Prostate gland (tissue), 2 donors: ENCODE data around the gene ETFB.

Source experiments
- POLR2A ChIP-seq: fragments of 450-650 bp; IDR thresholded peaks from one replicate; pipeline ENCODE4 v1.6.1; 2016; ENCODE audit warnings: antibody characterized with exemption, mild to moderate bottlenecking
- POLR2AphosphoS5 ChIP-seq: sonication (generic); formaldehyde crosslinking; IDR thresholded peaks from one replicate; pipeline ENCODE4 v1.6.1; 2017; ENCODE audit warnings: antibody characterized with exemption
- TF ChIP-seq, protein P1 (sequence below), 4 experiments: fragments of 200-600 bp in 2 of 4; fragments of 450-650 bp in 2 of 4; sonication (generic) in 2 of 4; IDR thresholded peaks; 1 replicate in 3 of 4; 2 replicates in 1 of 4; pipeline ENCODE4 v1.5.1; 2016 to 2019; ENCODE audit warnings: antibody characterized with exemption in 4 of 4, mild to moderate bottlenecking in 2 of 4, moderate library complexity in 2 of 4

DNA sequence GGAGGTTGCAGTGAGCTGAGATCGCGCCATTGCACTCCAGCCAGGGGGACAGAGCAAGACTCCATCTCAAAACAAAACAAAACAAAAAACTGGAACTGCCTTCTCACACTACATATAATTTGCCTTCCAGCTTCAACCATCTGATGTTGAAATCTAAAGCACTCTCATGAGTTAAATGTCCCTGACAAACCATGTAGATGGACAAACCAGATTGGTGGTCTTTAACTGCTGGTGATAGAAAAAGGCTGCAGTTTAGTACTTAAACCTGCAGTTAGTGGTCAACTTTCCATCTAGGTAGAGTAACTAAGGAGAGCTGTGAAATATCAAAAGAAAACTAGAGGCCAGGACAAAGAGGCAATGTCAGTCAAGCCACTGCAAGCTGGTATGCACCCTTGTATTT lies 30.0 kb upstream of the ETFB start:
- TF ChIP-seq, protein P1, sequence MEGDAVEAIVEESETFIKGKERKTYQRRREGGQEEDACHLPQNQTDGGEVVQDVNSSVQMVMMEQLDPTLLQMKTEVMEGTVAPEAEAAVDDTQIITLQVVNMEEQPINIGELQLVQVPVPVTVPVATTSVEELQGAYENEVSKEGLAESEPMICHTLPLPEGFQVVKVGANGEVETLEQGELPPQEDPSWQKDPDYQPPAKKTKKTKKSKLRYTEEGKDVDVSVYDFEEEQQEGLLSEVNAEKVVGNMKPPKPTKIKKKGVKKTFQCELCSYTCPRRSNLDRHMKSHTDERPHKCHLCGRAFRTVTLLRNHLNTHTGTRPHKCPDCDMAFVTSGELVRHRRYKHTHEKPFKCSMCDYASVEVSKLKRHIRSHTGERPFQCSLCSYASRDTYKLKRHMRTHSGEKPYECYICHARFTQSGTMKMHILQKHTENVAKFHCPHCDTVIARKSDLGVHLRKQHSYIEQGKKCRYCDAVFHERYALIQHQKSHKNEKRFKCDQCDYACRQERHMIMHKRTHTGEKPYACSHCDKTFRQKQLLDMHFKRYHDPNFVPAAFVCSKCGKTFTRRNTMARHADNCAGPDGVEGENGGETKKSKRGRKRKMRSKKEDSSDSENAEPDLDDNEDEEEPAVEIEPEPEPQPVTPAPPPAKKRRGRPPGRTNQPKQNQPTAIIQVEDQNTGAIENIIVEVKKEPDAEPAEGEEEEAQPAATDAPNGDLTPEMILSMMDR (IDR thresholded peaks at IDR 0.05): no peak
- TF ChIP-seq POLR2AphosphoS5 (no peak), POLR2A (no peak)
